OCI-LY1 (cell line): ENCODE measurements around the gene HSDL1.

Experiments used
- CTCF ChIP-seq: fragments of 200-600 bp; sonication (generic), shearing (Covaris generic); IDR thresholded peaks from 2 replicates; pipeline ENCODE4 v1.5.1; 2017; ENCODE audit warnings: mild to moderate bottlenecking, antibody characterized with exemption, low read length, moderate library complexity, mixed read lengths
- EZH2 ChIP-seq: fragments of 200-600 bp; sonication (generic), shearing (Covaris generic); IDR thresholded peaks from 2 replicates; pipeline ENCODE4 v1.8.0; 2017; ENCODE audit warnings: borderline replicate concordance, mixed run types, mild to moderate bottlenecking, antibody characterized with exemption, low read length, moderate library complexity, mixed read lengths

GRCh38 chr16:84175350-84176081 is 30.5 kb upstream of the HSDL1 start:
- TF ChIP-seq CTCF (peak; percentile 60), EZH2 (no peak)
